H7 (cell line): ENCODE data around the gene DOCK3. TPM values are rescaled to one million over a fixed set of nuclear protein-coding genes. Genes with fewer than 3 reads are reported as not detected.
"Not testable (repeated sequence)": the region's sequence is repeated elsewhere in the genome, so short reads cannot be mapped to it uniquely, and the experiment has no call there.

Experiments
- DNase-seq: peaks from one replicate; pipeline ENCODE4 v3.0.0; 2012
- H3K27me3 ChIP-seq: 2 replicates; pipeline ENCODE4 v1.6.0; 2011; ENCODE audit warnings: mild to moderate bottlenecking, low read length; ENCODE audit not compliant: control insufficient read depth, insufficient read depth
- H3K36me3 ChIP-seq: replicated peaks from 2 replicates; pipeline ENCODE4 v1.5.1; 2011; ENCODE audit warnings: low read length; ENCODE audit not compliant: control insufficient read depth, insufficient read depth
- H3K4me3 ChIP-seq: 2 replicates; pipeline ENCODE4 v1.5.1; 2011; ENCODE audit warnings: low read depth, mild to moderate bottlenecking, control low read depth, low read length, moderate library complexity; ENCODE audit not compliant: insufficient read depth
- total RNA-seq: library from RNA; depleted of rRNA; stranded (reverse); fragments of >200 nt; shearing (Covaris generic); gene quantifications from 2 replicates; pipeline ENCODE4 v1.2.3, GENCODE V29; 2014

The DOCK3 gene
- total RNA-seq, 1 experiment from 2014 or later = 2.0 TPM

DNA sequence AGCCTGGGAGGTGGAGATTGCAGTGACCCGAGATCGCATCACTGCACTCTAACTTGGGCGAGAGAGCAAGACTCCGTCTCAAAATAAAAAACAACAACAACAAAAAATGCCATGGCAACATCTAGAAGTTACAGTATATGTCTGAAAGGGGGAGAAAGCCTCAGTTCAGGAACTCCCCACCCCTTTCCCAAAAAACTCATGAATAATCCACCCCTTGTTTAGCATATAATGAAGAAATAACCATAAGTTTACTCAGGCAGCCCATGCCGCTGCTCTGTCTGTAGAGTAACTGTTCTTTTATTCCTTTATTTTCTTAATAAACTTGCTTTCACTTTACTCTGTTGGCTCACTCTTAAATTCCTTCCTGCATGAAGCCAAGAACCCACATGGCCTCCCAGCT lies 145.2 kb downstream of the DOCK3 start:
- DNase-seq = no peak
- Histone ChIP-seq H3K4me3 (no peak overlapping the region), H3K27me3 (no peaks in the 10 kb centered on the region), H3K36me3 (no peaks in the 10 kb centered on the region)

DNA sequence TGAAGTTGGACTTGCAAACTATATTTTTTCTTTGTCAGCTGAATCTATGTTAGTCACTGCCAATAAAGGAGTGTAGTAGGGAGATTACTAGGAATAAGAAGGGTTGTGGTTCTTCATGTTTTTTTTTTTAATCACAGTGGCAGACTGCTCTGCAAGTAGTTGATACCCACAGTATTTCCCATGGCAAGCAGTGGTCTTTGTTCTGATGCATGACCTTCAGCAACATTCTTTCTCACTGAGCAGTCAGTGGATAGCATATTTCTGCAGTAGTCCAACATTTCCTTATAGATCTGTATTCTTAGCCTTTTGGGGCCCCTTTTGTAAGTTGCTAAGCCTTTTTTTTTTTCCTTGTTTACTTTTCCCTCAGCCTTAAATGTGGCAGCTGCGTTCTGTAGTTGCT lies 151.1 kb downstream of the DOCK3 start:
- Histone ChIP-seq H3K36me3 (no peaks in the 10 kb centered on the region), H3K4me3 (no peak overlapping the region), H3K27me3 (no peaks in the 10 kb centered on the region)
- DNase-seq = no peak

- no peak overlapping the region for H3K4me3 ChIP-seq
- no peak for DNase-seq
- H3K36me3 ChIP-seq = no peaks in the 10 kb centered on the region
Measured at GRCh38 chr3:50830451-50830850, 155.7 kb downstream of the DOCK3 start.

GRCh38 chr3:50831009-50831408 lies 156.3 kb downstream of the DOCK3 start:
- DNase-seq, H3K36me3 ChIP-seq, H3K4me3 ChIP-seq, H3K27me3 ChIP-seq: not testable (repeated sequence)

More at GRCh38 chr3:50830451-50830850, 155.7 kb downstream of the DOCK3 start:
- H3K27me3 ChIP-seq = no peaks in the 10 kb centered on the region

DNA sequence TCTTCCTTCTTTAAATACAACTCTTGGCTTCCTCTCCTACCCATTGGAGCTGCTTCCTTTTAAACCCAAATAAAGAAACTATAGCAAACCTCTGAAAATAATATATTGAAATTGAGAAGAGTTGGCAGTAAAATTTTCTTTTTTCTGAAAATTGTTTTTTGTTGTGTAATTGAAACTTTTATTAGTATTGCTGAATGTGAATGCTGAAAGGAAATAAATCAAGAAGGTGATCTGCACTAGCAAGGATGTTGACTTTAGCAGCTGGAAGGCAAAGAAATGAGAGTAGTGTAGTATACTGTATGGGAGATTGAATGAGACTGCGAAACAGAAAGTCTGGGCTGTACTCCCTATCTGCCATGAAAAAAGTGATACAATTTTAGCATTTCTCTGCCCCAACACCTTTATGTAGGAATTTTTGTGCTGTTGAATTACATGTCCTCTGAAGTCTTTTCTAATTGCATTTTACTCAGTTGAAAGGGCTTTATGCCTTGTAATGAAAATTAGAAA lies 166.3 kb downstream of the DOCK3 start:
- no peak overlapping the region for H3K4me3 ChIP-seq
- H3K27me3 ChIP-seq = no peaks in the 10 kb centered on the region
- DNase-seq = no peak
- H3K36me3 ChIP-seq = no peaks in the 10 kb centered on the region

DNA sequence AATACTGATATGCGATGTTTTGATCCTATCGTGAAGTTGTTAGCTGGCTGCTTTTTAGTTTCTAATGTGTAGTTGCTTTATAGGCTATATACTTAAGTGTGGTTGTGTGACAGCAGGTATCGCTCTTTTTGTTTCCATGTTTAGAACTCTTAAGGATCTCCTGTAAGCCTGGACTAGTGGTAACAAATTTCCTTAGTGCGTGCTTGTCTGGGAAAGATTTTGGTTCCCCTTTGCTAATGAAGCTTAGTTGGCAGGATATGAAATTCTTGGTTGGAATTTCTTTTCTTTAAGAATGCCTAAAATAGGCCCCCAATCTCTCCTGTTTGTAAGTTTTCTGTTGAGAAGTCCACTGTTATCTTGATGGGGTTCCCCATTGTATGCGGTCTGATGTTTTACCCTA lies 173.6 kb downstream of the DOCK3 start:
- no peak overlapping the region for H3K4me3 ChIP-seq
- no peak for DNase-seq
- H3K36me3 ChIP-seq = no peaks in the 10 kb centered on the region
- no peaks in the 10 kb centered on the region for H3K27me3 ChIP-seq

GRCh38 chr3:50850639-50851511 lies 176.1 kb downstream of the DOCK3 start:
- no peaks in the 10 kb centered on the region for H3K27me3 ChIP-seq
- no peaks in the 10 kb centered on the region for H3K36me3 ChIP-seq
- no peak for DNase-seq
- H3K4me3 ChIP-seq = no peak overlapping the region

DNA sequence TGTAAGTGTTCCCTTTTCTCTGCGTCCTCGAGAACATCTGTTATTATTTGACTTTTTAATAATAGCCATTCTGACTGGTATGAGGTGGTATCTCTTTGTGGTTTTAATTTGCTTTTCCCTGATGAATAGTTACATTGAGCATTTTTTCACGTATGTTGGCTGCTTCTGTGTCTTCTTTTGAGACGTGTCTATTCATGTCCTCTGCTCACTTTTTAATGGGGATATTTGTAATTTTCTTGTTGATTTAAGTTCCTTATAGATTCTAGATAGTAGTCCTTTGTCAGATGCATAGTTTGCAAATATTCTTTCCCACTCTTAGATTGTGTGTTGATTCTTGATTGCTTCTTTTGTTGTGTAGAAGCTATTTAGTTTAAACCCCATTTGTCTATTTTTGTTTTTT lies 179.2 kb downstream of the DOCK3 start:
- Histone ChIP-seq H3K4me3 (no peak overlapping the region), H3K27me3 (no peaks in the 10 kb centered on the region), H3K36me3 (no peaks in the 10 kb centered on the region)
- DNase-seq = no peak

DNA sequence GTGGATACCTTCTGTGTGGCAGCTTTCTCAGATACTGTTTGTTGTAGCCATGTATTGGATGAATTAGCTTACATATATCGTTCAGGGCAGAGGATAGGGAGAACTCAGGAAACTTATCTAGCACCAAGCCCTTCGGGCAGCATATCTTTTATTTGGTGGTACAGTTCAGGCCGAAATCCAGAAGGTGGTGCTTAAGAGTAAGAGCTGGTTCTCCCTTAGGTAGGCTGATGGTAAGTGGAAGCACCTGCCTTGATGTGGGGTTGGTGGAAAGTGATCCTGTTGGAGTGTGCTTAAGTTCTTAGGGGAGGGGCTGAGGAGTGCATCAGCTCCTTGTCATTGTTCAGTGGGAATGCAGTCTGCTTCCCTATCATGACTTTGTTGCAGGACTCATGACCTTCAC lies 187.5 kb downstream of the DOCK3 start:
- Histone ChIP-seq H3K27me3 (no peaks in the 10 kb centered on the region), H3K4me3 (no peak overlapping the region), H3K36me3 (no peaks in the 10 kb centered on the region)
- peak; percentile 16 for DNase-seq

GRCh38 chr3:50873376-50874157 lies 198.8 kb downstream of the DOCK3 start:
- Histone ChIP-seq H3K27me3 (no peaks in the 10 kb centered on the region), H3K4me3 (no peak overlapping the region), H3K36me3 (no peaks in the 10 kb centered on the region)
- no peak for DNase-seq

DNA sequence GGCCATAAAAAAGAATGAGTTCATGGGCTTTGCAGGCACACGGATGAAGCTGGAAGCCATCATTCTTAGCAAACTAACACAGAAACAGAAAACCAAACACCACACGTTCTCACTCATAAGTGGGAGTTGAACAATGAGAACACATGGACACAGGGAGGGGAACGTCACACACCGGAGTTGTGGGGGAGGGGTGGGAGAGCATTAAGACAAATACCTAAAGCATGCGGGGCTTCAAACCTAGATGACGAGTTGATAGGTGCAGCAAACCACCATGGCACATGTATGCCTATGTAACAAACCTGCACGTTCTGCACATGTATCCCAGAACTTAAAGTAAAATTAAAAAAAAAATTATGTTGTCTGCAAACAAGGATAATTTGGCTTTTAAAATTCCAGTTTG lies 200.1 kb downstream of the DOCK3 start:
- DNase-seq, H3K27me3 ChIP-seq, H3K4me3 ChIP-seq, H3K36me3 ChIP-seq: not testable (repeated sequence)

- DNase-seq = no peak
- H3K4me3 ChIP-seq = no peak overlapping the region
- no peaks in the 10 kb centered on the region for H3K36me3 ChIP-seq
- no peaks in the 10 kb centered on the region for H3K27me3 ChIP-seq
Measured at GRCh38 chr3:50876947-50877346, 202.2 kb downstream of the DOCK3 start.

DNA sequence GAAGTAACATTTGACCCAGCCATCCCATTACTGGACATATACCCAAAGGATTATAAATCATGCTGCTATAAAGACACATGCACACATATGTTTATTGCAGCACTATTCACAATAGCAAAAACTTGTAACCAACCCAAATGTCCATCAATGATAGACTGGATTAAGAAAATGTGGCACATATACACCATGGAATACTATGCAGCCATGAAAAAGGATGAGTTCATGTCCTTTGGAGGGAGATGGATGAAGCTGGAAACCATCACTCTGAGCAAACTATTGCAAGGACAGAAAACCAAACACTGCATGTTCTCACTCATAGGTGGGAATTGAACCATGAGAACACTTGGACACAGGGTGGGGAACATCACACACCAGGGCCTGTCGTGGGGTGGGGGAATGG lies 208.0 kb downstream of the DOCK3 start:
- not testable (repeated sequence) for H3K36me3 ChIP-seq, H3K27me3 ChIP-seq, DNase-seq, H3K4me3 ChIP-seq

DNA sequence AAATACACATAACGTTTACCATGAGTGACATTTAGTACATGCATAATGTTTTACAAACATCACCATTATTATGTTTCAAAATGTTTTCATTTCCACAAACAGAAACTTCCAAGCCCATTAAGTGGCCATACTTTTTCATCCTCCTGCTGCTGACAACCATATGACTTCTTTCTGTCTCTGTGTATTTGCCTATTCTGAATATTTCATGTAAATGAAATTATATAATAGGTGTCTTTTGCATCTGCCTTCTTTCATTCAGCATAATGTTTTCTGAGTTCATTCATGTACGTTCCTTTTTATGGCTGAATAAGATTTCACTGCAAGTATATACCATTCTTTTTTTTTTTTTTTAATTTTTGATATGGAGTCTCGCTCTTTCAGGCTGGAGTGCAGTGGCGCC lies 209.0 kb downstream of the DOCK3 start:
- no peak for DNase-seq
- H3K4me3 ChIP-seq = no peak overlapping the region
- no peaks in the 10 kb centered on the region for H3K36me3 ChIP-seq
- H3K27me3 ChIP-seq = no peaks in the 10 kb centered on the region
